HUES48 (cell line): ENCODE results near the gene FNDC3B.

Experiments
- H3K27ac ChIP-seq: one replicate; pipeline ENCODE4 v1.7.0; 2013; ENCODE audit warnings: low read depth, low read length, inconsistent platforms
- H3K27me3 ChIP-seq: 2 replicates; pipeline ENCODE4 v1.6.1; 2013; ENCODE audit warnings: mild to moderate bottlenecking, low read length; ENCODE audit not compliant: control insufficient read depth, insufficient read depth
- H3K36me3 ChIP-seq: 2 replicates; pipeline ENCODE4 v1.6.1; 2013; ENCODE audit warnings: low read length; ENCODE audit not compliant: control insufficient read depth, insufficient read depth
- H3K4me1 ChIP-seq: 2 replicates; pipeline ENCODE4 v1.6.1; 2013; ENCODE audit warnings: mild to moderate bottlenecking, low read length; ENCODE audit not compliant: control insufficient read depth, insufficient read depth
- H3K4me3 ChIP-seq: 2 replicates; pipeline ENCODE4 v1.5.1; 2013; ENCODE audit warnings: mild to moderate bottlenecking, low read depth, low read length
- H3K9ac ChIP-seq: 2 replicates; pipeline ENCODE4 v1.6.1; 2013; ENCODE audit warnings: mild to moderate bottlenecking, low read depth, low read length, moderate library complexity
- H3K9me3 ChIP-seq: 2 replicates; pipeline ENCODE4 v1.6.1; 2013; ENCODE audit warnings: low read length; ENCODE audit not compliant: control insufficient read depth, insufficient read depth

The FNDC3B gene

GRCh38 chr3:172009803-172010202 is 29.6 kb upstream of the FNDC3B start:
- Histone ChIP-seq H3K9me3 (no peaks in the 10 kb centered on the region), H3K27ac (peak overlapping the region; percentile 21), H3K4me3 (no peak overlapping the region), H3K27me3 (no peaks in the 10 kb centered on the region), H3K4me1 (peaks cover 16% of the 10 kb centered on the region), H3K9ac (no peak overlapping the region), H3K36me3 (no peaks in the 10 kb centered on the region)

GRCh38 chr3:172012775-172013174 is 26.6 kb upstream of the FNDC3B start:
- H3K27me3 ChIP-seq: no peaks in the 10 kb centered on the region
- no peak overlapping the region for H3K9ac ChIP-seq

GRCh38 chr3:172014145-172014544 is 25.2 kb upstream of the FNDC3B start:
- H3K36me3 ChIP-seq: no peaks in the 10 kb centered on the region
- H3K4me3 ChIP-seq: no peak overlapping the region
- H3K9ac ChIP-seq: no peak overlapping the region
- peaks cover 16% of the 10 kb centered on the region for H3K4me1 ChIP-seq
- H3K27ac ChIP-seq: no peak overlapping the region
- H3K27me3 ChIP-seq: no peaks in the 10 kb centered on the region
- H3K9me3 ChIP-seq: no peaks in the 10 kb centered on the region

More at GRCh38 chr3:172012775-172013174, 26.6 kb upstream of the FNDC3B start:
- Histone ChIP-seq H3K36me3 (no peaks in the 10 kb centered on the region), H3K27ac (no peak overlapping the region), H3K4me3 (no peak overlapping the region), H3K9me3 (no peaks in the 10 kb centered on the region), H3K4me1 (peaks cover 16% of the 10 kb centered on the region)

GRCh38 chr3:172018364-172018763 is 21.0 kb upstream of the FNDC3B start:
- Histone ChIP-seq H3K4me1 (no peaks in the 10 kb centered on the region), H3K27me3 (no peaks in the 10 kb centered on the region), H3K27ac (no peak overlapping the region), H3K36me3 (no peaks in the 10 kb centered on the region), H3K4me3 (no peak overlapping the region), H3K9ac (no peak overlapping the region), H3K9me3 (no peaks in the 10 kb centered on the region)

- Histone ChIP-seq H3K9me3 (no peaks in the 10 kb centered on the region), H3K9ac (no peak overlapping the region), H3K4me1 (no peaks in the 10 kb centered on the region), H3K4me3 (no peak overlapping the region), H3K27ac (no peak overlapping the region), H3K27me3 (no peaks in the 10 kb centered on the region), H3K36me3 (no peaks in the 10 kb centered on the region)
Measured at GRCh38 chr3:172020763-172021162, 18.6 kb upstream of the FNDC3B start.

- no peak overlapping the region for H3K4me3 ChIP-seq
- no peak overlapping the region for H3K9ac ChIP-seq
- H3K9me3 ChIP-seq: no peaks in the 10 kb centered on the region
- H3K4me1 ChIP-seq: no peaks in the 10 kb centered on the region
- H3K27ac ChIP-seq: no peak overlapping the region
- H3K27me3 ChIP-seq: no peaks in the 10 kb centered on the region
- no peaks in the 10 kb centered on the region for H3K36me3 ChIP-seq
Measured at GRCh38 chr3:172021164-172021563, 18.2 kb upstream of the FNDC3B start.

GRCh38 chr3:172021859-172022258 is 17.5 kb upstream of the FNDC3B start:
- Histone ChIP-seq H3K4me1 (no peaks in the 10 kb centered on the region), H3K9me3 (no peaks in the 10 kb centered on the region), H3K36me3 (no peaks in the 10 kb centered on the region), H3K9ac (no peak overlapping the region), H3K27me3 (no peaks in the 10 kb centered on the region), H3K4me3 (no peak overlapping the region), H3K27ac (no peak overlapping the region)

GRCh38 chr3:172023915-172024314 is 15.5 kb upstream of the FNDC3B start:
- Histone ChIP-seq H3K36me3 (no peaks in the 10 kb centered on the region), H3K27ac (no peak overlapping the region), H3K27me3 (no peaks in the 10 kb centered on the region), H3K9me3 (no peaks in the 10 kb centered on the region), H3K4me1 (no peaks in the 10 kb centered on the region), H3K9ac (no peak overlapping the region), H3K4me3 (no peak overlapping the region)

- Histone ChIP-seq H3K4me1 (no peaks in the 10 kb centered on the region), H3K27me3 (no peaks in the 10 kb centered on the region), H3K4me3 (no peak overlapping the region), H3K9me3 (no peaks in the 10 kb centered on the region), H3K9ac (no peak overlapping the region), H3K27ac (no peak overlapping the region), H3K36me3 (no peaks in the 10 kb centered on the region)
Measured at GRCh38 chr3:172024679-172025078, 14.7 kb upstream of the FNDC3B start.

GRCh38 chr3:172029425-172030098 is 9.8 kb upstream of the FNDC3B start:
- Histone ChIP-seq H3K9me3 (no peaks in the 10 kb centered on the region), H3K36me3 (no peaks in the 10 kb centered on the region), H3K9ac (no peak overlapping the region), H3K4me1 (no peaks in the 10 kb centered on the region), H3K27me3 (no peaks in the 10 kb centered on the region), H3K4me3 (no peak overlapping the region), H3K27ac (no peak overlapping the region)

- no peak overlapping the region for H3K27ac ChIP-seq
- no peaks in the 10 kb centered on the region for H3K27me3 ChIP-seq
- no peak overlapping the region for H3K4me3 ChIP-seq
- H3K9me3 ChIP-seq: no peaks in the 10 kb centered on the region
- no peaks in the 10 kb centered on the region for H3K4me1 ChIP-seq
- H3K36me3 ChIP-seq: no peaks in the 10 kb centered on the region
- no peak overlapping the region for H3K9ac ChIP-seq
Measured at GRCh38 chr3:172030181-172030580, 9.2 kb upstream of the FNDC3B start.
